Suprapubic skin (tissue), 3 donors: ENCODE results near the gene SLX9.

ENCODE experiments used
- CTCF ChIP-seq, 2 donors: fragments of 200-600 bp in 1 of 2; fragments of 450-650 bp in 1 of 2; sonication (generic) in 1 of 2; IDR thresholded peaks; one replicate each; pipeline ENCODE4 v1.5.1; 2016 to 2019; ENCODE audit warnings: antibody characterized with exemption in 2 of 2, mild to moderate bottlenecking in 1 of 2, moderate library complexity in 1 of 2
- POLR2A ChIP-seq, 2 donors: fragments of 450-650 bp; IDR thresholded peaks; one replicate each; pipeline ENCODE4 v1.6.1; 2017; ENCODE audit warnings: antibody characterized with exemption in 2 of 2, mild to moderate bottlenecking in 2 of 2, moderate library complexity in 2 of 2

GRCh38 chr21:44996983-44997936, 57.4 kb downstream of the SLX9 start:
- TF ChIP-seq CTCF (IDR thresholded peaks at IDR 0.05), result no peak
- no peak for TF ChIP-seq POLR2A (IDR thresholded peaks at IDR 0.05)
